GM12864 (cell line): ENCODE measurements around the gene XK.

Experiments used
- DNase-seq: peaks from one replicate; pipeline ENCODE4 v3.0.0-alpha.2; 2011; ENCODE audit warnings: low read depth
- H3K4me3 ChIP-seq: 2 replicates; pipeline ENCODE4 v1.5.1; 2011; ENCODE audit warnings: mild to moderate bottlenecking, low read depth, low read length, control low read depth
- TF ChIP-seq, protein P1 (sequence below): IDR thresholded peaks from 2 replicates; pipeline ENCODE4 v1.5.1; 2011; ENCODE audit warnings: low read depth, mild to moderate bottlenecking, moderate library complexity, low read length, control low read depth, inconsistent platforms; ENCODE audit errors: missing control alignments

XK gene

GRCh38 chrX:37651921-37652452 is 33.6 kb upstream of the XK start:
- DNase-seq = no peak
- TF ChIP-seq, protein P1, sequence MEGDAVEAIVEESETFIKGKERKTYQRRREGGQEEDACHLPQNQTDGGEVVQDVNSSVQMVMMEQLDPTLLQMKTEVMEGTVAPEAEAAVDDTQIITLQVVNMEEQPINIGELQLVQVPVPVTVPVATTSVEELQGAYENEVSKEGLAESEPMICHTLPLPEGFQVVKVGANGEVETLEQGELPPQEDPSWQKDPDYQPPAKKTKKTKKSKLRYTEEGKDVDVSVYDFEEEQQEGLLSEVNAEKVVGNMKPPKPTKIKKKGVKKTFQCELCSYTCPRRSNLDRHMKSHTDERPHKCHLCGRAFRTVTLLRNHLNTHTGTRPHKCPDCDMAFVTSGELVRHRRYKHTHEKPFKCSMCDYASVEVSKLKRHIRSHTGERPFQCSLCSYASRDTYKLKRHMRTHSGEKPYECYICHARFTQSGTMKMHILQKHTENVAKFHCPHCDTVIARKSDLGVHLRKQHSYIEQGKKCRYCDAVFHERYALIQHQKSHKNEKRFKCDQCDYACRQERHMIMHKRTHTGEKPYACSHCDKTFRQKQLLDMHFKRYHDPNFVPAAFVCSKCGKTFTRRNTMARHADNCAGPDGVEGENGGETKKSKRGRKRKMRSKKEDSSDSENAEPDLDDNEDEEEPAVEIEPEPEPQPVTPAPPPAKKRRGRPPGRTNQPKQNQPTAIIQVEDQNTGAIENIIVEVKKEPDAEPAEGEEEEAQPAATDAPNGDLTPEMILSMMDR = no peak
- H3K4me3 ChIP-seq = no peak overlapping the region

DNA sequence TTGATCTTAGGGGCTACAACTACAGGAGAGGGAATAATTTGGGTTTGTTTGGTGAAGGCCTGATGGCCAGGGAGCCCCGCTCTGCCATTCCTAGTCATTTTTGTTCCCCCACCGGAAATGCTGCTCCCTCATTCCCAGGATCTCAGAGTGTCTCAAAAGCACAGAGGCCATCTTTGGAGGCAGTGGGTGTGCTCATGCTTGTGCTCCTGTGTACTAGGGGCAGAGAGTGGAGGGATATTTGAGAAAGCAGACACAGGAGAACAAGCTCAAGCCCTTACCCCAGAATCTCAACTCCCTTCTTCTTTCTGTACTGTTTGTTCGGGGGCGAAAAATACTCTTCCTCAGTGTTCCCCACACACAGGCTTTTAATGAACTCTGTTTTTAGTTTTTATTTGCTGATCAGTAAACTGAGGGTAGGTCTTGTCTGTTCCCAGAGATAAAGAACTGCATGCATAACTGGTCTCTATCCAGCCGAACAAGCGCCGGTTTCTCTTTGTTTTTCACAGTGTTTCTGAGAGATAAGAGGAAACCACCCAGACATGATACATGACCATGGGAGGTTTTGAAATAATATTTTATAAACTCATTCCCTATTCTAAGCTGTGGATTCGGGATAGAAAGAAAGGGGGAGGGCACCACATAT is 32.9 kb upstream of the XK start:
- DNase-seq = no peak

GRCh38 chrX:37653397-37654085 is 32.0 kb upstream of the XK start:
- TF ChIP-seq, protein P1 = no peak
- H3K4me3 ChIP-seq = no peak overlapping the region

More for the DNA sequence above, 32.9 kb upstream of the XK start:
- no peak overlapping the region for H3K4me3 ChIP-seq
- TF ChIP-seq, protein P1 = no peak

DNA sequence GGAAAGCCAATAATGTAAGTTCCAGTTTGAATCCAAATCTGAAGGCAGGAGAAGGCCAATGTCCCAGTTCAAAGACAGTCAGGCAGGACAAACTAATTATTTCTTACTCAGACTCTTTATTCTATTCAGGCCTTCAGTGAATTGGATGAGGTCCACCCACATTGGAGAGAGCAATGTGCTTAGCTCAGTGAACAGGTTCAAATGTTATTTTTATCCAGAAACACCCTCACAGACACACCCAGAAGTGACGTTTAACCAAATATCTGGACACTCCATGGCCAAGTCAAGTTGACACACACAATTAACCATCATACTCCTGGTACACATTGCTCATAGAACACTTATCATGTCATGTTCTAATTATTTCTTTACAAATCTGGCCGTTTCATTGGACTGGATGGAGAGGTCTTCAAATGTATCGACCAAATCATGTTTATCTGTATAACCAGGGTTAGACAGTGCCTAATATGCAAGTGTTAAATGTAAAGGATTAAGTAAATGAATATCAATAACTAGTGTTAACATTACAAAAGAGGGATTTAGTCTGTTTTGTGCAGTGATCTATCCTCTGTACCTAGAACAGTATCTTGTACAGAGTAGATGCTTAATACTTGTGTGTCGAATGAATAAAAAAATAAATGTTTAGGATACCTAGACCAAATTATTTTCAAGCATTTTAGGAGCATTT is 27.1 kb upstream of the XK start:
- no peak for DNase-seq
- H3K4me3 ChIP-seq = no peak overlapping the region
- TF ChIP-seq, protein P1 = no peak

More at GRCh38 chrX:37653397-37654085, 32.0 kb upstream of the XK start:
- no peak for DNase-seq

- DNase-seq = no peak
- TF ChIP-seq, protein P1 = no peak
- H3K4me3 ChIP-seq = no peak overlapping the region
These were observed 26.5 kb upstream of the XK start for GRCh38 chrX:37659047-37659446.

- TF ChIP-seq, protein P1 = no peak
- no peak overlapping the region for H3K4me3 ChIP-seq
- no peak for DNase-seq
These were observed 23.4 kb upstream of the XK start for GRCh38 chrX:37662181-37662580.
